ENCODE measurements around the gene RNF113A. TPM values are rescaled to one million over a fixed set of nuclear protein-coding genes. Genes with fewer than 3 reads are reported as not detected.

The RNF113A gene
- 15.3 and 15.9 TPM in 2 replicates for total RNA-seq

GRCh38 chrX:119871599-119872395, at the start of gene RNF113A, which contains the start of gene NDUFA1:
RNF113A (minus strand) TSS chrX:119871733; CDS start chrX:119871613, 120 bp downstream.
NDUFA1 (plus strand) TSS chrX:119871832; CDS start chrX:119871912, 80 bp downstream.
- Histone ChIP-seq H3K4me3 (ENCODE audit: insufficient read depth, low read length) (peak within 1 kb of the TSS; percentile 76), H3K27me3 (ENCODE audit: insufficient read depth, low read length) (no peaks in the 10 kb centered on the region), H3K27ac (ENCODE audit: low read depth, low read length) (peak within 1 kb of the TSS; percentile 87), H3K4me1 (ENCODE audit: insufficient read depth, low read length) (no peaks in the 10 kb centered on the region), H3K36me3 (ENCODE audit: insufficient read depth, low read length) (peaks cover 8% of the 10 kb centered on the region), H3K9me3 (ENCODE audit: low read depth, low read length) (no peaks in the 10 kb centered on the region), H4K20me1 (ENCODE audit: insufficient read depth, low read length) (peaks cover 2% of the 10 kb centered on the region), H3K79me2 (ENCODE audit: insufficient read depth, low read length) (peaks cover 21% of the 10 kb centered on the region), H3K4me2 (ENCODE audit: insufficient read depth, low read length) (peak within 1 kb of the TSS; percentile 86), H2AFZ (ENCODE audit: low read length) (peak within 1 kb of the TSS; percentile 81)
- no peak for TF ChIP-seq CTCF (IDR thresholded peaks at IDR 0.05; ENCODE audit: extremely low read depth, low read depth, low read length)
- peak; percentile 90 for DNase-seq (ENCODE audit: insufficient read length, low spot score, missing footprints)

- no peaks in the 10 kb centered on the region for H4K20me1 ChIP-seq (ENCODE audit: insufficient read depth, low read length)
- DNase-seq (ENCODE audit: insufficient read length, low spot score, missing footprints), result no peak
- H3K4me2 ChIP-seq (ENCODE audit: insufficient read depth, low read length), result no peak overlapping the region
- no peak overlapping the region for H2AFZ ChIP-seq (ENCODE audit: low read length)
- H3K9me3 ChIP-seq (ENCODE audit: low read depth, low read length), result no peaks in the 10 kb centered on the region
- no peaks in the 10 kb centered on the region for H3K4me1 ChIP-seq (ENCODE audit: insufficient read depth, low read length)
- H3K27ac ChIP-seq (ENCODE audit: low read depth, low read length), result no peak overlapping the region
- H3K79me2 ChIP-seq (ENCODE audit: insufficient read depth, low read length), result no peaks in the 10 kb centered on the region
- H3K27me3 ChIP-seq (ENCODE audit: insufficient read depth, low read length), result no peaks in the 10 kb centered on the region
- no peak overlapping the region for H3K4me3 ChIP-seq (ENCODE audit: insufficient read depth, low read length)
- no peak for TF ChIP-seq CTCF (IDR thresholded peaks at IDR 0.05; ENCODE audit: extremely low read depth, low read depth, low read length)
- no peaks in the 10 kb centered on the region for H3K36me3 ChIP-seq (ENCODE audit: insufficient read depth, low read length)
These were observed 48.5 kb upstream of the RNF113A start for GRCh38 chrX:119919835-119920585.

DNA sequence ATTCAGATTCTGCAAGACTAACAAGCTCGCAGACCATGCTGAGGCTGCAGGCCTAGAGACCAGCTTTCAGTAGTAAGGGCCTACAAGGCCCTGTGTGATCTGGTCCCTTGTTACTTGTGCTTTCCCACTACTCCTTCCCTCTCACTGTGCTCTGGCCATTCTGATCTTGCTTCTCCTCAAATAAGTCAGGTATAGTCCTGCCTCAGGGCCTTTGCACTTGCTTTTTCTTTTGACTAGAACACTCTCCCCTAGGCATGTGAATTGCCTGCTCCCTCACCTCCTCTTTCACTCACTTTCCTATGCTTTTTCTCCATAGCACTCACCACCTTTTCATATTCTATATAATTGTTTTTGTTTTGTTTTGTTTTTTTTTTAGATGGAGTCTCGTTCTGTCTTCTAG, 46.3 kb upstream of the RNF113A start:
- Histone ChIP-seq H3K9me3 (ENCODE audit: low read depth, low read length) (no peaks in the 10 kb centered on the region), H3K4me3 (ENCODE audit: insufficient read depth, low read length) (no peak overlapping the region), H3K36me3 (ENCODE audit: insufficient read depth, low read length) (no peaks in the 10 kb centered on the region), H3K4me1 (ENCODE audit: insufficient read depth, low read length) (no peaks in the 10 kb centered on the region), H3K79me2 (ENCODE audit: insufficient read depth, low read length) (no peaks in the 10 kb centered on the region), H3K4me2 (ENCODE audit: insufficient read depth, low read length) (no peak overlapping the region), H4K20me1 (ENCODE audit: insufficient read depth, low read length) (no peaks in the 10 kb centered on the region), H2AFZ (ENCODE audit: low read length) (no peak overlapping the region), H3K27me3 (ENCODE audit: insufficient read depth, low read length) (no peaks in the 10 kb centered on the region), H3K27ac (ENCODE audit: low read depth, low read length) (no peak overlapping the region)
- no peak for DNase-seq (ENCODE audit: insufficient read length, low spot score, missing footprints)
- TF ChIP-seq CTCF (IDR thresholded peaks at IDR 0.05; ENCODE audit: extremely low read depth, low read depth, low read length), result no peak

DNA sequence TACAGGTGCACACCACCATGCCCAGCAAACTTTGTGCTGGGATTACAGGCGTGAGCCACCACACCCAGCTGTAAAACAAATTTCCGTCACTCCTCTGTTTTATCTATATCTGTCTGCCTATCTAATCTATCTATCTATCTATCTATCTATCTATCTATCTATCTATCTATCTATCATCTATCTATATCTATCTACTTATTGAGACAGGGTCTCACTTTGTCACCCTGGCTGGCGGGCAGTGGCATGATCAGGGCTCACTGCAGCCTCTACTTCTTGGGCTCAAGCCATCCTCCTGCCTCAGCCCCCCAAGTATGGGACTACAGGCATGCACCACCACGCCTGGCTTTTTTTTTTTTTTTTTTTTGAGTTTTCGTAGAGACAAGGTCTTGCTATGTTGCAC, 44.8 kb upstream of the RNF113A start:
- no peak overlapping the region for H3K4me3 ChIP-seq (ENCODE audit: insufficient read depth, low read length)
- H3K27me3 ChIP-seq (ENCODE audit: insufficient read depth, low read length), result no peaks in the 10 kb centered on the region
- no peaks in the 10 kb centered on the region for H3K79me2 ChIP-seq (ENCODE audit: insufficient read depth, low read length)
- no peak for DNase-seq (ENCODE audit: insufficient read length, low spot score, missing footprints)
- no peak overlapping the region for H3K4me2 ChIP-seq (ENCODE audit: insufficient read depth, low read length)
- TF ChIP-seq CTCF (IDR thresholded peaks at IDR 0.05; ENCODE audit: extremely low read depth, low read depth, low read length), result no peak
- H3K27ac ChIP-seq (ENCODE audit: low read depth, low read length), result no peak overlapping the region
- H3K9me3 ChIP-seq (ENCODE audit: low read depth, low read length), result no peaks in the 10 kb centered on the region
- no peaks in the 10 kb centered on the region for H4K20me1 ChIP-seq (ENCODE audit: insufficient read depth, low read length)
- no peaks in the 10 kb centered on the region for H3K4me1 ChIP-seq (ENCODE audit: insufficient read depth, low read length)
- no peaks in the 10 kb centered on the region for H3K36me3 ChIP-seq (ENCODE audit: insufficient read depth, low read length)
- no peak overlapping the region for H2AFZ ChIP-seq (ENCODE audit: low read length)
